GM21786 (cell line): Measurements from ENCODE around the gene SCCPDH.
"Not testable (repeated sequence)": the region's sequence is repeated elsewhere in the genome, so short reads cannot be mapped to it uniquely, and the experiment has no call there.

Experiments
- ATAC-seq: cut with Tn5 transposase; IDR thresholded peaks from one replicate; pipeline ENCODE4 v1.9.1; 2021; ENCODE audit not compliant: unreplicated experiment

SCCPDH gene

GRCh38 chr1:246703581-246703980 lies 20.6 kb upstream of the SCCPDH start:
- ATAC-seq = no peak

GRCh38 chr1:246705368-246705767 lies 18.8 kb upstream of the SCCPDH start:
- no peak for ATAC-seq

DNA sequence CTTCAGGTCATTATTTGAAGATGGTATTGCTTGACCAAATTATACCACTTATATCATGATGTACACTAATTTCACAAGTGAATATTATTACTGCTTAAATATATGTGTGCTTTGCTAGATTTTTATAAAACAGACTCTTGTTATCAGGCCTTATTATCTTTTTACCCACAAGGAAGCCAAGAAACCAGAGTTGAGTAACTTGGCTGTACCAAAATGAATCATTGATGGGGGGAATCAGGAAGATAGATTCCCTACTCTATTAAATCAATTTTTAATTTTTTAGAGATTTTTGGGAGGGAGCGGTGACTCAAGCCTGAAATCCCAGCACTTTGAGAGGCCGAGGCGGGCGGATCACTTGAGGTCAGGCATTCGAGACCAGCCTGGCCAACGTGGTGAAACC lies 16.0 kb upstream of the SCCPDH start:
- ATAC-seq = no peak

GRCh38 chr1:246709196-246709595 lies 15.0 kb upstream of the SCCPDH start:
- no peak for ATAC-seq

- no peak for ATAC-seq
These were observed 14.4 kb upstream of the SCCPDH start for GRCh38 chr1:246709835-246710234.

DNA sequence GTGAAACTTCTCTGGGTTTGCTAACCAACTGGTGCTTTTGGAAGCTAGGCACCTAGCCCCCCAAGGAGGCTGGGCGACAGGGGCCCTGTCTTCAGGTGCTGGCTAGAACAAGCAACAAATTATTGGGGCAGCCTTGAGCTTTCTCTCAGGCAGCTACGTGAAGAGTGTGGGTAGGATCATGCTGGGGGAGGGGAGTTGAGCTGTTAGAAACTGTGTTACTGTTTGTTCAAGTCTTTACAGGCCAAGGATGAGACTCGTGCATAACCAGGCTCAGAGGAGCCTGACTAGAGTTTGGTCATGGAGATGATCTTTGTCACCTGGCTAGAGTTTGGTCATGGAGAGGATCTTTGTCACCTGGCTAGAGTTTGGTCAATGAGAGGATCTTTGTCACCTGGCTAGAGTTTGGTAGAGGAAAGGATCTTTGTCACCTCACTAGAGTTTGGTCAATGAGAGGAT lies 12.6 kb upstream of the SCCPDH start:
- ATAC-seq = no peak

DNA sequence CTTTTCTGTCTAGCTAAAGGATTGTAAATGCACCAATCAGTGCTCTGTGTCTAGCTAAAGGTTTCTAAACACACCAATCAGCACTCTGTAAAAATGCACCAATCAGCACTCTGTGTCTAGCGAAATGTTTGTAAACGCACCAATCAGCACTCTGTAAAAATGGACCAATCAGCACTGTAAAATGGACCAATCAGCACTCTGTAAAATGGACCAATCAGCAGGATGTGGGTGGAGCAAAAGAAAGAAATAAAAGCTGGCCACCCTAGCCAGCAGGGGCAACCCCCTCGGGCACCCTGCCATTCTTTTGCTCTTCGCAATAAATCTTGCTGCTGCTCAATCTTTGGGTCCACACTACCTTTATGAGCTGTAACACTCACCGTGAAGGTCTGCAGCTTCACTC lies 11.8 kb upstream of the SCCPDH start:
- ATAC-seq = not testable (repeated sequence)

- ATAC-seq = not testable (repeated sequence)
These were observed 4.8 kb upstream of the SCCPDH start for GRCh38 chr1:246719361-246719760.

DNA sequence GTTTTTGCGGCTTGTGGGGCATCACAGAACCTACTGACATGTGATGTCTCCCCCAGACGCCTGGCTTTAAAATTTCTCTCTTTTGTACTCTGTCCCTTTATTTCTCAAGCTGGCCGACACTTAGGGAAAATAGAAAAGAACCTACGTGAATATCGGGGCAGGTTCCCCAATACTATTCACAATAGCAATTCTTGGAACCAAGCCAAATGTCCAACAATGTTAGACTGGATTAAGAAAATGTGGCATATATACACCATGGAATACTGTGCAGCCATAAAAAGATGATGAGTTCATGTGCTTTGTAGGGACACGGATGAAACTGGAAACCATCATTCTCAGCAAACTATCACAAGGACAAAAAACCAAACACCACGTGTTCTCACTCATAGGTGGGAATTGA lies 3.4 kb upstream of the SCCPDH start:
- not testable (repeated sequence) for ATAC-seq

- no peak for ATAC-seq
These were observed 1.5 kb upstream of the SCCPDH start for GRCh38 chr1:246722720-246723119.

- peak; percentile 32 for ATAC-seq
These were observed 504 bp downstream of the SCCPDH start for GRCh38 chr1:246724731-246725095.

DNA sequence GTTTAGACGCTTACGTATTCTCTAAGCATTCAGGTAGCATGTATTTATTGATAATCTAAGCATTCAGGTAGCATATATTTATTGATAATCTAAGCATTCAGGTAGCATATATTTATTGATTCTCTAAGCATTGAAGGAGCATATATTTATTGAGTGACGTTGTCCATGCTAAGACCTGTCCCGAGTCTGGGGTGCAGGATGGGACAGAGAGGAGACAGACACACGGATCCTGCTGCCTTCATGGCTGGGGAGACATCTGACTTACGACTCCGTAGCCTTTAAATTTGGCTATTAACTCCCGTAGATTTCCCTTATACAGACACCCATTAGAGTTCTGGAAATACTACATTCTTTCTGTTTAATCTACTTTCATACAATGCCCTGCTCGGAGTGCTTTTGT lies 982 bp downstream of the SCCPDH start:
- no peak for ATAC-seq

- no peak for ATAC-seq
These were observed 2.1 kb downstream of the SCCPDH start for GRCh38 chr1:246726255-246726679.

DNA sequence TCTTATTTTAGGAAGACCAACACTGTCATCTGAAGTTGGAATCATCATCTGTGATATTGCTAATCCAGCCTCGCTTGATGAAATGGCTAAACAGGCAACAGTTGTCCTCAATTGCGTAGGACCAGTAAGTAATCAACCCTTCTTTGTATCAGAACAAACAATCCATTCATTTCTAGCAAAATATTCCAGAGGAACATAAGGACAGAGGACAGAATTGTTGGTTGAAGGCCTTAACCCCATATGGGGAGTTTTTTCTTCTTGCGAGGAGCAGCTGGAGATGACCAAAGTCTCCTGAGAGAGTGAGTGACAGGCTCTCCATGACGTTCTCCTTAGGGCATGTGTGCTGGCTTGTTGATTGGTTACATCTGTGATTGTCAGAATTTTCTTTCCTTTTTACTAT lies 2.7 kb downstream of the SCCPDH start:
- no peak for ATAC-seq

GRCh38 chr1:246727594-246727993 lies 3.4 kb downstream of the SCCPDH start:
- no peak for ATAC-seq

DNA sequence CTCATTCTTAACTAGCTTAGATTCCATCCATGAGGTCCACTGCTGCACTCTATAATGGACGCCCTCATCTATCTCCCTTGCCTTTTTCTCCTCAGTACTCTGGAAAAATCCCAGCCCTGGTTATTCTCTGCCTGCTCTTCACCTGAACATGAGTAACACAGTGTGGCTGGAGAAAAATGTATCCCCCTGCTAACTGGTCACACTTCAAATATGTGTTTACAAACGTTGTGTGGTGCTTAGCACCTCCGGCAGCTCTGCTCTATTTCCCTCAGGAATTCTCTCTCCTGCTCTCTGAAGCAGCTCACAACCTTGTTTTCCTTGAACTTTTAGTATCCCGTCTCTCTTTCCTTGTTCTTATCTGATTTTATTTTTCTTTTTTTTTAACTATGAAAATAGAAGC lies 4.1 kb downstream of the SCCPDH start:
- ATAC-seq = no peak

GRCh38 chr1:246729040-246729439 lies 4.8 kb downstream of the SCCPDH start:
- ATAC-seq = not testable (repeated sequence)

DNA sequence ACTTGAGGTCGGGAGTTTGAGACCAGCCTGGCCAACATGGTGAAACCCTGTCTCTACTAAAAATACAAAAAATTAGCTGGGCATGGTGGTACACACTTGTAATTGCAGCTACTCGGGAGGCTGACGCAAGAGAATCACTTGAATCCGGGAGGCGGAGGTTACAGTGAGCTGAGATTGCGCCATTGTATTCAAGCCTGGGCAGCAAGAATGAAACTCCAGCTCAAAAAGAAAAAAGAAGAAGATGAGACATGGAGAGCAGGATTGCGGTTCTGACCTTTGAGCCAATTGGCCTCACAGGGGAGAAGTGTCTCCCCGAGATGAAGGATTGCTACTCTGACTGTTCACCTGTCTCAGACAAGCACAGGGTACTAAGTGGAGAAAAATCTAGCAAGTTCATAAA lies 6.6 kb downstream of the SCCPDH start:
- no peak for ATAC-seq

DNA sequence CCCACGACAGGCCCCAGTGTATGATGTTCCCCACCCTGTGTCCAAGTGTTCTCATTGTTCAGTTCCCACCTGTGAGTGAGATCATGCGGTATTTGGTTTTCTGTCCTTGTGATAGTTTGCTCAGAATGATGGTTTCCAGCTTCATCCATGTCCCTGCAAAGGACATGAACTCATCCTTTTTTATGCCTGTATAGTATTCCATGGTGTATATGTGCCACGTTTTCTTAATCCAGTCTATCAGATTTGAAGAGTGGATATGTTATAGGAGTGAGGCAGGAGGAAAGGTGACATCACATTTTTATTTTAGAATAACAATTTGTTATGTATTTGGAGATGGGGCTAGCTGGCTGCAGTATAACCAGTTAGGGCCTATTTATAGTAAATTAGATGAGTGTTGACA lies 7.7 kb downstream of the SCCPDH start:
- ATAC-seq = not testable (repeated sequence)

GRCh38 chr1:246733704-246734103 lies 9.5 kb downstream of the SCCPDH start:
- no peak for ATAC-seq

DNA sequence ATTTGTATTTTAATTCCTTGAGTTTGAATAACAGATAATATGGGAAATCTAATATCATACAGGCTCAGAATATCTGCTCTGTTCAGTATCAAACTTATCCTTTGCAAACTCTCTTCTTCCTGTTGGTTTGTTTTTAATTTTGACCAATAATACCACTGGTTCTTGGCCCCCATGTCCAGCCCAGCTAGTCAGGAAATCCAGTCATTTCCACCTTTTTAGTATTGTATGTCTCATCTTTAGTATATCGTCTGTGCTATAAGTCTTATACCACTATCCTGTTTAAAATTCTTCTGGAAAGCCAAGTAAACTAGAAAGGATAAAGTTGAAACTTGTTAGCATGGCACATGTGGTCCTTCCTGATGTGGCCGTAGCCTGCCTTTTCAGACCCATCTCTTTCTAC lies 10.7 kb downstream of the SCCPDH start:
- ATAC-seq = no peak

DNA sequence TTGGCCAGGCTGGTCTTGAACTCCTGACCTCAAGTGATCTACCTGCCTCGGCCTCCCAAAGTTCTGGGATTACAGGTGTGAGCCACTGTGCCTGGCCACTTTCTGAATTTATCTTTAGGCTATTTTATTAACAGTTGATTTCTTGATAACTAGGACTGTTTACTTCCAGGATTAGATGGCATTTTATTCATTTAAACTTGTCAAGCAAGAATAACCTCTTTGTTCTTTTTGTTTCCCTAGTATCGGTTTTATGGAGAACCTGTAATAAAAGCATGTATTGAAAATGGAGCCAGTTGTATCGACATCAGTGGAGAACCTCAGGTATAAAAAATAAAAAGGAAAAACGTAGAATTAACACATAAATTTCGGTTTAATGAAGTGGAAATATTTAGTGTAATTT lies 11.5 kb downstream of the SCCPDH start:
- no peak for ATAC-seq

- ATAC-seq = no peak
These were observed 18.2 kb downstream of the SCCPDH start for GRCh38 chr1:246742396-246742795.

DNA sequence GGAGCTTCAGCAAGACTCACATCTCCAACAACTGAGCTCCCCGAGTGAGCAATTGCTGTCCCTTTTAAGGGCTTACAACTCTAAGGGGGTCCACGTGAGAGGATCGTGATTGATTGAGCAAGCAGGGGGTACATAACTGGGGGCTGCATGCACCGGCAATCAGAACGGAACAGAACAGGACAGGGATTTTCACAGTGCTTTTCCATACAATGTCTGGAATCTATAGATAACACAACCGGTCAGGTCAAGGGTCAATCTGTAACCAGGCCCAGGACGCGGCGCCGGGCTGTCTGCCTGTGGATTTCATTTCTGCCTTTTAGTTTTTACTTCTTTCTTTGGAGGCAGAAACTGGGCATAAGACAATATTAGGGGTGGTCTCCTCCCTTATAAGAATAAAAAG lies 21.9 kb downstream of the SCCPDH start:
- ATAC-seq = not testable (repeated sequence)
